Measurements from ENCODE around the gene KCNT1. TPM values are rescaled to one million over a fixed set of nuclear protein-coding genes. Genes with fewer than 3 reads are reported as not detected.

The KCNT1 gene
- total RNA-seq, 1 experiment from 2014 or later = 0.68 TPM

GRCh38 chr9:135758056-135758455 is 56.1 kb downstream of the KCNT1 start:
- no peak overlapping the region for H3T11ph ChIP-seq (ENCODE audit: low read length)
- WGBS (ENCODE audit: extremely low coverage, insufficient read length, low lambda C conversion rate) = no CpG with 5 or more reads among the region's 21 CpGs
- H3K14ac ChIP-seq (ENCODE audit: insufficient read depth, low read length) = no peak overlapping the region
- H2BK20ac ChIP-seq (ENCODE audit: low read depth, low read length, poor library complexity, severe bottlenecking) = no peak overlapping the region
- no peak overlapping the region for H2BK15ac ChIP-seq (ENCODE audit: low read depth, low read length)
- H3K79me1 ChIP-seq (ENCODE audit: insufficient read depth, low read depth, low read length, poor library complexity, severe bottlenecking) = no peaks in the 10 kb centered on the region
- H3K79me2 ChIP-seq (ENCODE audit: insufficient read depth, low read length) = no peaks in the 10 kb centered on the region
- H2BK5ac ChIP-seq (ENCODE audit: insufficient read length, low read length) = no peak overlapping the region
- H3K4ac ChIP-seq (ENCODE audit: low read depth, low read length) = no peak overlapping the region
- H4K91ac ChIP-seq (ENCODE audit: insufficient read length, low read depth, low read length) = no peak overlapping the region
- H3K27me3 Mint-ChIP-seq (ENCODE audit: low read depth) = no peaks in the 10 kb centered on the region
- H2AFZ ChIP-seq (ENCODE audit: low read length) = no peak overlapping the region
- no peaks in the 10 kb centered on the region for H3K9me3 ChIP-seq (ENCODE audit: control insufficient read depth, low read depth, low read length)
- H3K23ac ChIP-seq (ENCODE audit: insufficient read length, low read depth, low read length) = no peak overlapping the region
- H3K4me2 ChIP-seq (ENCODE audit: insufficient read depth, insufficient read length, low read length) = no peak overlapping the region
- H2BK120ac ChIP-seq (ENCODE audit: low read depth, low read length, poor library complexity, severe bottlenecking) = no peak overlapping the region
- no peak overlapping the region for H3K18ac ChIP-seq (ENCODE audit: insufficient read length, low read depth, low read length)
- H2BK12ac ChIP-seq (ENCODE audit: insufficient read length, low read depth, low read length) = no peak overlapping the region
- no peak overlapping the region for H3K27ac ChIP-seq (ENCODE audit: insufficient read length, low read depth, low read length)
- H3K27ac Mint-ChIP-seq = no peak overlapping the region
- H3K4me3 Mint-ChIP-seq = no peak overlapping the region
- H3K9ac ChIP-seq (ENCODE audit: extremely low read depth, insufficient read length, low read length) = no peak overlapping the region
- H3K9me3 Mint-ChIP-seq = no peaks in the 10 kb centered on the region
- no peak overlapping the region for H4K5ac ChIP-seq (ENCODE audit: insufficient read length, low read depth, low read length)
- no peak overlapping the region for H3K56ac ChIP-seq (ENCODE audit: insufficient read length, low read depth, low read length)
- TF ChIP-seq CTCF (conservative IDR thresholded peaks at IDR 0.05) = no peak
- H4K8ac ChIP-seq (replicated peaks; ENCODE audit: insufficient read length, low read depth, low read length) = no peak overlapping the region
- no peaks in the 10 kb centered on the region for H3K4me1 ChIP-seq (ENCODE audit: insufficient read depth, low read length)
- DNase-seq = no peak
- H3K4me1 Mint-ChIP-seq = no peaks in the 10 kb centered on the region
- H3K27me3 ChIP-seq (ENCODE audit: insufficient read depth, low read length) = no peaks in the 10 kb centered on the region
- H3K23me2 ChIP-seq (ENCODE audit: insufficient read length, low read depth, low read length, poor library complexity, severe bottlenecking) = no peaks in the 10 kb centered on the region
- H3K36me3 Mint-ChIP-seq (ENCODE audit: insufficient read depth in 1 of 3, low read depth in 3 of 3) = no peaks in the 10 kb centered on the region
- no peak overlapping the region for H2AK5ac ChIP-seq (ENCODE audit: insufficient read length, low read length)
- H4K20me1 ChIP-seq (ENCODE audit: control insufficient read depth, insufficient read depth, insufficient read length) = no peaks in the 10 kb centered on the region
